Erythroblast (primary cell): ENCODE measurements around the gene ADAMTSL2.

Source experiments
- DNase-seq, 2 experiments: peaks; one replicate each; lab custom pipeline; 2025; lab: John Stamatoyannopoulos, UW
- GATA1 ChIP-seq: IDR thresholded peaks from 2 replicates; pipeline ENCODE4 v1.6.1; 2011; ENCODE audit warnings: low read depth, mild to moderate bottlenecking, control low read depth, low read length, moderate library complexity
- POLR2A ChIP-seq: IDR thresholded peaks from 2 replicates; pipeline ENCODE4 v1.6.1; 2011; ENCODE audit warnings: mild to moderate bottlenecking, low read length

ADAMTSL2 gene

GRCh38 chr9:133612051-133612450, 77.5 kb downstream of the ADAMTSL2 start:
- TF ChIP-seq GATA1 (no peak), POLR2A (no peak)
- DNase-seq = no peak

DNA sequence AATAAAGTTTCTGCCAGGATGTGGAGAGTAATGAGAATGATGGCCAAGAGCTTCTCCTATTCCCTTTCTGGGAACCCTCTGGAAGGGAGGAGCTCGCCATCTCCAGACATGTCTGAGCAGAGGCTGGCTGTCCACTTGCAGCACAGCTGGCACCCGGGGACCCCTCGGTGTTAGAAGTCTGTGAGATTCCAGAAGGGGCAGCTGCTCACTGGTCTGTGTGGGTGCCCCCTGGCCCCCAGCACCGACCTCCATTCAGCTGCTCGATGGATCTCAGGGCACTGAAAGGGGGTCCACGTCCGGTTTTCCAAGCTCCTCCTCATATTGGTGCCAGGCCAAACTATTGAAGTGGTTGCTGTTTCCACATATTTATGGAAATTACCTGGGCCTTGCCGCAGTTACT, 78.3 kb downstream of the ADAMTSL2 start:
- TF ChIP-seq POLR2A (no peak), GATA1 (no peak)
- DNase-seq = no peak

DNA sequence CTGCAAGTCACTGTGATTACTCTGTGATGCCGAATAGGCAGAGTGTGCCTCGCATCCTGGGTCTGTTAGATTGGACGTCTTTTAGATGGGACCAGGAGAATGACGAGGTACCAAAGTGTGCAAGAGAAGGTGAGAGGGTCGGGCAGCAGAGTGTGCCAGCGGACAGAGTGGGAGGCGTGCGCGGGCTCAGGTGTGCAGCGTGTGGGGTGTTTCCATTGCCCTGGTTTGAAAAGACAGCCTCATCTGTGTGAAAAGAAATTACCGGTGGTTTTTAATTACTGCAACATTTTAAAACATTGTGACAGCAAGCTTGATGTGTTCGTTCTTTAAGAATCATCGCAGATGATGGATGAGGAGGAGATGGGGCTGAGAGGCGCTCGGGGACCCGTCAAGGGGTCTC, 78.9 kb downstream of the ADAMTSL2 start:
- no peak for DNase-seq
- TF ChIP-seq POLR2A = no peak
- TF ChIP-seq GATA1 = no peak

- no peak for DNase-seq
- TF ChIP-seq POLR2A = no peak
Measured at GRCh38 chr9:133614056-133614455, 79.6 kb downstream of the ADAMTSL2 start.

DNA sequence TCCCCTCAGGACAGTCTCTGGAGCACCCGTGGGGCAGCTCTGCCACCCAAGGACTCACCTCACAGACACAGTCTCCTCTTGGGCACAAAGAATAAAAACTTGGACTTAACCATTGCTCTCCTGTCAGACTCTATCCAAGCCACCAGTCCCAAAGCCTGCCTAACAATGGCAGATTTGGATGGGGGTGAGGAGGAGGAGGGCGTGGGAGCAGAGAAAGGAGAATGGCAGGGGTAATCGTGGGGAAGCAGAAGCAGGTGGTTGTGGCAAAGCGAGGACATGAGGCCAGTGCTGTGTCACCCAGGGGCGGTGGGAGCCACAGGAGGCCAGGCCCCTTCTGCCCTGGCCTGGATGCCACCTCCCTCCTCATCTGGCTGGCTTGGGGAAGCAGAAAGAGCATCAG, 80.2 kb downstream of the ADAMTSL2 start:
- no peak for TF ChIP-seq POLR2A
- no peak for TF ChIP-seq GATA1
- no peak for DNase-seq

DNA sequence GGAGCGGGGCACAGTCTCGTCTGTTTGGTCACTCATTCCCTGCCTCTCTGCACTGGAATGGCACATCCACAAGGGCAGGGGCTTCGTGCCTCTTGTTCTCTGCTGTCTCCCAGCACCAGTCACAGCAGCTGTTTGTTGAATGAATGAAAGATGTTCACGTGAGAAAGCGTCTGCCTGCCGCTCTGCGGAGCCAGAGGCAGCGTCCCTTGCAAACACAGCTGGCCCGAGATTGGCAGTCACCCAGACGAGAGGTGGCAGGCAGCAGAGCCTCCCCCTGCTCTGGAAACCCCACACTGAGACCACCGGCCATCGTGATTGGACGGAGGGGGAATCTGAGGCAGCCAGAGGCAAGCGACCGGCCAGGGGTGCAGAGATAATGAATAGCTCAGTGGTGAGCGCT, 80.7 kb downstream of the ADAMTSL2 start:
- TF ChIP-seq GATA1 (no peak), POLR2A (no peak)
- no peak for DNase-seq

DNA sequence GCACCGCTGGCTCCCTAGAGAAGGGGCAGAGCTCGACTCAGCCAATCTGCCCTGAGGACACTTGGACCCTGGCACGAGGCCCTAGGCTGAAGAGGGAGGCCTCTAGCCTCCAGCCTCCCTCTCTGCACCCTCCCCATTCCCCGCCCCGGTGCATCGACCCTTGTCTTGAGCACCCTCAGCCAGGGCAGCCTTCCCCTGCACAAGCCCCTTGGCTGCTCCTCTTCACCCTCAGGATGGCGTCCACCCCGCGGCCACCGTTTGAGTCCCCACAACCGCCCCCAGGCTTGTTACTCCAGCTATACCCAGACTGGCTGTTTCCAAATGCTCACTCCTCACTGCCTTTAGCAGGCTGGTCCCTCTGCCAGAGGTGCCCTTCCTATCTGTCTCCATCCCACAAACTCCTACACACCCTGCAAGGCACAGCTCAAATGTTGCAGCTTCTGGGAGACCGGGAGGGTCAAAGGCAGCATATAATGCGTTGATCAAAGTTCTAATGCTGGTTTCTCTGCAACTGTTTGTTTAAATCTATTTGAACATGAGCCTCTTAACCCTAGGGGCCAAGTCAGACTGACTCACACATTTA, 81.2 kb downstream of the ADAMTSL2 start:
- DNase-seq = no peak
- TF ChIP-seq POLR2A (no peak), GATA1 (no peak)

- DNase-seq = no peak
- no peak for TF ChIP-seq POLR2A
- no peak for TF ChIP-seq GATA1
Measured at GRCh38 chr9:133616643-133617405, 82.3 kb downstream of the ADAMTSL2 start.

- no peak for DNase-seq
- no peak for TF ChIP-seq GATA1
- no peak for TF ChIP-seq POLR2A
Measured at GRCh38 chr9:133618726-133619125, 84.2 kb downstream of the ADAMTSL2 start.

- TF ChIP-seq POLR2A = no peak
- TF ChIP-seq GATA1 = no peak
- no peak for DNase-seq
Measured at GRCh38 chr9:133619791-133620190, 85.3 kb downstream of the ADAMTSL2 start.

- DNase-seq = no peak
- TF ChIP-seq GATA1 (no peak), POLR2A (no peak)
Measured at GRCh38 chr9:133621725-133622267, 87.3 kb downstream of the ADAMTSL2 start.

GRCh38 chr9:133622555-133622954, 88.1 kb downstream of the ADAMTSL2 start:
- TF ChIP-seq GATA1 (no peak), POLR2A (no peak)
- DNase-seq = no peak
